ENCODE results near the gene LRRC4.

LRRC4 gene

DNA sequence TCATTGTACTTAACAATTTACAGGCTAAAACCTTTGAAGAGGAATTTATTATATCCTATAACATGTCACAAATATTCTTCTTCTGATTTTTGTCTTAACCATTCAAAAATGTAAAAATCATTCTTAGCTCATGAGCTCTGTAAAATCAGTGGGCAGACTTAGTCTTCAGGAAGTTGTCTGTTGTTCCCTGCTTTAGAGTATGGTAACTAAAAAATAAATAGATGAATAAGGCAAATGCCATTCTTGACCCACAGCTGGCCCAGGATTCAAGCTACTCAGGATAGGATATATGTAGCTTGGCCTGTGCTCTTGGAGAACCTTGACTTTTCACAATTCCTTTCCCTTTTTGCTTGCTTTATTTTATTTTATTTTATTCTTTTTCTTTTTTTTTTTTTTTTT, 51.5 kb downstream of the LRRC4 start:
- DNase-seq (ENCODE audit: extremely low spot score), result no peak
- ChIA-PET CTCF (interaction anchor here (1.0 to 2.2 kb wide), 5 partner anchors 9 to 132 kb away, joined by 3 to 5 read pairs (median 3); no protein-coding TSS in a partner anchor), POLR2A (no interaction called here)
- TF ChIP-seq, protein P1, sequence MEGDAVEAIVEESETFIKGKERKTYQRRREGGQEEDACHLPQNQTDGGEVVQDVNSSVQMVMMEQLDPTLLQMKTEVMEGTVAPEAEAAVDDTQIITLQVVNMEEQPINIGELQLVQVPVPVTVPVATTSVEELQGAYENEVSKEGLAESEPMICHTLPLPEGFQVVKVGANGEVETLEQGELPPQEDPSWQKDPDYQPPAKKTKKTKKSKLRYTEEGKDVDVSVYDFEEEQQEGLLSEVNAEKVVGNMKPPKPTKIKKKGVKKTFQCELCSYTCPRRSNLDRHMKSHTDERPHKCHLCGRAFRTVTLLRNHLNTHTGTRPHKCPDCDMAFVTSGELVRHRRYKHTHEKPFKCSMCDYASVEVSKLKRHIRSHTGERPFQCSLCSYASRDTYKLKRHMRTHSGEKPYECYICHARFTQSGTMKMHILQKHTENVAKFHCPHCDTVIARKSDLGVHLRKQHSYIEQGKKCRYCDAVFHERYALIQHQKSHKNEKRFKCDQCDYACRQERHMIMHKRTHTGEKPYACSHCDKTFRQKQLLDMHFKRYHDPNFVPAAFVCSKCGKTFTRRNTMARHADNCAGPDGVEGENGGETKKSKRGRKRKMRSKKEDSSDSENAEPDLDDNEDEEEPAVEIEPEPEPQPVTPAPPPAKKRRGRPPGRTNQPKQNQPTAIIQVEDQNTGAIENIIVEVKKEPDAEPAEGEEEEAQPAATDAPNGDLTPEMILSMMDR (IDR thresholded peaks at IDR 0.05; ENCODE audit: control extremely low read depth, extremely low read depth, low read depth, missing control alignments), result no peak

- CTCF ChIA-PET, result interaction anchor here (1.1 to 2.2 kb wide), 4 partner anchors 10 to 132 kb away, joined by 3 to 5 read pairs (median 4); no protein-coding TSS in a partner anchor
- POLR2A ChIA-PET, result no interaction called here
- TF ChIP-seq, protein P1 (IDR thresholded peaks at IDR 0.05; ENCODE audit: control extremely low read depth, extremely low read depth, low read depth, missing control alignments), result no peak
- no peak for DNase-seq (ENCODE audit: extremely low spot score)
These were observed 52.0 kb downstream of the LRRC4 start for GRCh38 chr7:127979113-127979727.

GRCh38 chr7:127978421-127978820, 52.8 kb downstream of the LRRC4 start:
- DNase-seq (ENCODE audit: extremely low spot score), result no peak
- TF ChIP-seq, protein P1 (IDR thresholded peaks at IDR 0.05; ENCODE audit: control extremely low read depth, extremely low read depth, low read depth, missing control alignments), result no peak
- ChIA-PET CTCF (no interaction called here), POLR2A (no interaction called here)

Measured in GM10248 (cell line).